Loucy (cell line): ENCODE measurements around the gene CDPF1.

Source experiments
- H2AFZ ChIP-seq: fragments of 200-600 bp; sonication (generic); 2 replicates; pipeline ENCODE4 v1.6.0; 2016; ENCODE audit warnings: antibody characterized with exemption, mild to moderate bottlenecking, low read length, moderate library complexity
- H3F3A ChIP-seq: fragments of 200-600 bp; 2 replicates; pipeline ENCODE4 v1.6.0; 2016; ENCODE audit warnings: antibody characterized with exemption, low read depth, mild to moderate bottlenecking
- H3K27me3 ChIP-seq: fragments of 200-600 bp; sonication (generic); 2 replicates; pipeline ENCODE4 v1.6.1; 2014; ENCODE audit warnings: low read length, mild to moderate bottlenecking; ENCODE audit not compliant: insufficient read depth, poor library complexity, severe bottlenecking
- H3K36me3 ChIP-seq: fragments of 200-600 bp; sonication (generic); 2 replicates; pipeline ENCODE4 v1.6.1; 2016; ENCODE audit warnings: low read length; ENCODE audit not compliant: insufficient read depth
- H3K4me1 ChIP-seq: fragments of 200-600 bp; sonication (generic); 2 replicates; pipeline ENCODE4 v1.5.1; 2014; ENCODE audit warnings: low read length, mild to moderate bottlenecking; ENCODE audit not compliant: insufficient read depth, poor library complexity, severe bottlenecking
- H3K4me2 ChIP-seq: fragments of 200-600 bp; sonication (generic); 2 replicates; pipeline ENCODE4 v1.6.0; 2014; ENCODE audit warnings: antibody characterized with exemption, low read length, low read depth, mild to moderate bottlenecking; ENCODE audit not compliant: poor library complexity, severe bottlenecking
- H3K4me3 ChIP-seq: fragments of 200-600 bp; sonication (generic); 2 replicates; pipeline ENCODE4 v1.5.1; 2014; ENCODE audit warnings: low read length, mild to moderate bottlenecking, mixed read lengths; ENCODE audit not compliant: poor library complexity, severe bottlenecking
- H3K79me2 ChIP-seq: fragments of 200-600 bp; sonication (generic); 2 replicates; pipeline ENCODE4 v1.6.1; 2014; ENCODE audit warnings: low read length; ENCODE audit not compliant: insufficient read depth
- H3K9ac ChIP-seq: fragments of 200-600 bp; sonication (generic); 2 replicates; pipeline ENCODE4 v1.6.0; 2014; ENCODE audit warnings: mild to moderate bottlenecking, low read depth, low read length, moderate library complexity; ENCODE audit not compliant: poor library complexity, severe bottlenecking
- H3K9me2 ChIP-seq: fragments of 200-600 bp; sonication (generic); replicated peaks from 2 replicates; pipeline ENCODE4 v1.6.1; 2016; ENCODE audit warnings: low read depth, low read length, mixed read lengths
- H3K9me3 ChIP-seq: fragments of 200-600 bp; sonication (generic); 2 replicates; pipeline ENCODE4 v1.6.1; 2014; ENCODE audit warnings: mild to moderate bottlenecking, antibody characterized with exemption, low read length, low read depth; ENCODE audit not compliant: insufficient read depth
- H4K20me1 ChIP-seq: fragments of 200-600 bp; sonication (generic); 2 replicates; pipeline ENCODE4 v1.6.0; 2014; ENCODE audit warnings: antibody characterized with exemption, low read length, mild to moderate bottlenecking; ENCODE audit not compliant: insufficient read depth, poor library complexity, severe bottlenecking
- EZH2phosphoT487 ChIP-seq: fragments of 200-600 bp; IDR thresholded peaks from 2 replicates; pipeline ENCODE4 v1.6.1; 2018; ENCODE audit warnings: antibody characterized with exemption, mild to moderate bottlenecking, moderate library complexity, borderline replicate concordance
- TF ChIP-seq, protein P1 (sequence below): fragments of 200-600 bp; sonication (generic); conservative IDR thresholded peaks from 2 replicates; pipeline ENCODE4 v1.5.1; 2014; ENCODE audit warnings: mild to moderate bottlenecking, antibody characterized with exemption, low read length

Gene CDPF1

DNA sequence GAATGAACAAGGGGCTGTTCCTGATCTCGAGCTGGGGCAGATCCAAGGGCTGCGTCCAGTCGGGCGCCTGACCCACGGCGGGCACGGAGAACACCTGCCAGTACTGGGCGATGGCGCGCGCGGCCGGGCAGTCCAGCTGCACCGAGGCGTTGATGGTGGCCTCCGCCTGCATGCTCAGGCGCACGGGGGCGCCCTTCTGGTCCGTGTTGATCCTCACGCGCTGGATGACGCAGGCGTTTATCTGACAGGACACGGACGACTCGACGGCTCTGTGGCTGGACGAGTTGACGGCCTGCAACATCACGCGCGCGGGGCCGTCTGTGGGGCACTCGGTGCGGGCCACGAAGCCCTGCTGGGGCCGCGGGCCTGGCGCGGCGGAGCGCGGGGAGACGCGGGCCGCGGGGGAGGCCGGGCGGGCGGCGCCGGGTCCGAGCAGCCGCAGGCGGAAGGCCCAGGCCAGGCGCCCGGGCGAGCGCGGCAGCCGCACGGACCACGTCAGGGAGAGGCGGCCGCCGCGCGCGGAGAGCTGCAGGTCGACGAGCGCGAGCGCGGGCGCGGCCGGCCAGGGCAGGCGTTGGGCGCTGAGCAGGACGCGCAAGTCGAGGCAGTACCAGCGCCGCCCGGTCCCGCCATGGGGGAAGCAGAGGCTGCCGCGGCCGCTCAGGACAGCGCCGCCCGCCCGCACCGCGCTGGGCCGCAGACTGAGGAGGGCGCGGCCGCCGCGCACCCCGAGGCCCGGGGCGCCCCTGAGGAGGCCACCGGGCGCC lies 12.5 kb upstream of the CDPF1 start:
- Histone ChIP-seq H3K4me1 (peaks cover 7% of the 10 kb centered on the region), H3K79me2 (peaks cover 7% of the 10 kb centered on the region), H3K9me3 (peaks cover 5% of the 10 kb centered on the region; the same call in 1 of the 2 replicates), H3K4me2 (no peak overlapping the region), H3K27me3 (no peaks in the 10 kb centered on the region), H3K36me3 (no peaks in the 10 kb centered on the region), H4K20me1 (no peaks in the 10 kb centered on the region), H2AFZ (no peak overlapping the region), H3K9ac (no peak overlapping the region), H3F3A (no peaks in the 10 kb centered on the region), H3K9me2 (no peaks in the 10 kb centered on the region), H3K4me3 (no peak overlapping the region)
- TF ChIP-seq EZH2phosphoT487: no peak
- TF ChIP-seq, protein P1, sequence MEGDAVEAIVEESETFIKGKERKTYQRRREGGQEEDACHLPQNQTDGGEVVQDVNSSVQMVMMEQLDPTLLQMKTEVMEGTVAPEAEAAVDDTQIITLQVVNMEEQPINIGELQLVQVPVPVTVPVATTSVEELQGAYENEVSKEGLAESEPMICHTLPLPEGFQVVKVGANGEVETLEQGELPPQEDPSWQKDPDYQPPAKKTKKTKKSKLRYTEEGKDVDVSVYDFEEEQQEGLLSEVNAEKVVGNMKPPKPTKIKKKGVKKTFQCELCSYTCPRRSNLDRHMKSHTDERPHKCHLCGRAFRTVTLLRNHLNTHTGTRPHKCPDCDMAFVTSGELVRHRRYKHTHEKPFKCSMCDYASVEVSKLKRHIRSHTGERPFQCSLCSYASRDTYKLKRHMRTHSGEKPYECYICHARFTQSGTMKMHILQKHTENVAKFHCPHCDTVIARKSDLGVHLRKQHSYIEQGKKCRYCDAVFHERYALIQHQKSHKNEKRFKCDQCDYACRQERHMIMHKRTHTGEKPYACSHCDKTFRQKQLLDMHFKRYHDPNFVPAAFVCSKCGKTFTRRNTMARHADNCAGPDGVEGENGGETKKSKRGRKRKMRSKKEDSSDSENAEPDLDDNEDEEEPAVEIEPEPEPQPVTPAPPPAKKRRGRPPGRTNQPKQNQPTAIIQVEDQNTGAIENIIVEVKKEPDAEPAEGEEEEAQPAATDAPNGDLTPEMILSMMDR: no peak

DNA sequence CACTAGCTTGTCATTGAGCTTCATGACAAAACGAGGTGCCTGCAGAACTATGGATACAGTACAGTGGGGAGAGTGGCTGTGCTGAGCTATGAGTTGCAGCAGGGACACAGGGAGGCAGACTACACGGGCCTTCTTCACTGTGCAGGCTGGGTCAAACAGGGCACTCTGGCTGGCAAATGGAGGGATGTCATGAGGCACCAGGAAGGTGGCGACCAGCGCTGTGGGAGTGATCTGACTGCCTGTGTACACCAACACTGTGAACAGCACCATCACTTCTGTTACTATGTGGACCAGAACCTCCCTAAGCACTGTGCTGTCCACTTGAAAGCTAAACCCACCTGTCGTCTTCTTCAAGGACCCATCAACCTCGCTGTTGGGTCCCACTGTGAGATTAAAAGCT lies 9.9 kb upstream of the CDPF1 start:
- Histone ChIP-seq H3K27me3 (no peaks in the 10 kb centered on the region), H3K79me2 (no peaks in the 10 kb centered on the region), H4K20me1 (no peaks in the 10 kb centered on the region), H3K9me3 (no peaks in the 10 kb centered on the region; the same call in 1 of the 2 replicates), H3F3A (no peaks in the 10 kb centered on the region), H3K4me1 (no peaks in the 10 kb centered on the region), H3K9me2 (no peaks in the 10 kb centered on the region), H3K4me2 (no peak overlapping the region), H3K9ac (no peak overlapping the region), H3K4me3 (no peak overlapping the region), H3K36me3 (no peaks in the 10 kb centered on the region), H2AFZ (no peak overlapping the region)
- no peak for TF ChIP-seq EZH2phosphoT487
- TF ChIP-seq, protein P1: no peak

DNA sequence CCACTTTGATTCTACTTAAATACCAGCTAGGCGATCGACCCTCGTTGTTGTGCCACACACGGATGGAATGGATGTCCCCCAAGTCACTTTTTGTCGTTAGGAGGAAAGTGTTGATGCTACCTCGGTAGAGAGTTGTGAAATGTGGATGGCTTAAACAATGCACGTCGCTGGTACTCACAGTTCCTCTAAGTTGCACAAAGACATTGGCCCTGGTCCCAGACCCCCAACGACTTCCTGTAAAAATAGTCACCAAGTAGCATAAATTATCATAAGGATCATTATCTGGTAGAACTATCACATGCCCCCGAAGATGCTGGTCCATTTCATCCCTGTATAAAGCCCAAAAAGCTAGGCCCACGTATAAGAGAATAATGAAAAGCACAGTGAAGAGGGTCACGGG lies 9.3 kb upstream of the CDPF1 start:
- Histone ChIP-seq H3K9ac (no peak overlapping the region), H4K20me1 (no peaks in the 10 kb centered on the region), H3K9me3 (no peaks in the 10 kb centered on the region), H3K4me3 (no peak overlapping the region), H3K4me2 (no peak overlapping the region), H3K79me2 (no peaks in the 10 kb centered on the region), H2AFZ (no peak overlapping the region), H3K27me3 (no peaks in the 10 kb centered on the region), H3K36me3 (no peaks in the 10 kb centered on the region), H3F3A (no peaks in the 10 kb centered on the region), H3K9me2 (no peaks in the 10 kb centered on the region), H3K4me1 (peaks cover 6% of the 10 kb centered on the region)
- TF ChIP-seq, protein P1: no peak
- no peak for TF ChIP-seq EZH2phosphoT487
